ENCODE data around the gene C22orf15.

C22orf15 gene

DNA sequence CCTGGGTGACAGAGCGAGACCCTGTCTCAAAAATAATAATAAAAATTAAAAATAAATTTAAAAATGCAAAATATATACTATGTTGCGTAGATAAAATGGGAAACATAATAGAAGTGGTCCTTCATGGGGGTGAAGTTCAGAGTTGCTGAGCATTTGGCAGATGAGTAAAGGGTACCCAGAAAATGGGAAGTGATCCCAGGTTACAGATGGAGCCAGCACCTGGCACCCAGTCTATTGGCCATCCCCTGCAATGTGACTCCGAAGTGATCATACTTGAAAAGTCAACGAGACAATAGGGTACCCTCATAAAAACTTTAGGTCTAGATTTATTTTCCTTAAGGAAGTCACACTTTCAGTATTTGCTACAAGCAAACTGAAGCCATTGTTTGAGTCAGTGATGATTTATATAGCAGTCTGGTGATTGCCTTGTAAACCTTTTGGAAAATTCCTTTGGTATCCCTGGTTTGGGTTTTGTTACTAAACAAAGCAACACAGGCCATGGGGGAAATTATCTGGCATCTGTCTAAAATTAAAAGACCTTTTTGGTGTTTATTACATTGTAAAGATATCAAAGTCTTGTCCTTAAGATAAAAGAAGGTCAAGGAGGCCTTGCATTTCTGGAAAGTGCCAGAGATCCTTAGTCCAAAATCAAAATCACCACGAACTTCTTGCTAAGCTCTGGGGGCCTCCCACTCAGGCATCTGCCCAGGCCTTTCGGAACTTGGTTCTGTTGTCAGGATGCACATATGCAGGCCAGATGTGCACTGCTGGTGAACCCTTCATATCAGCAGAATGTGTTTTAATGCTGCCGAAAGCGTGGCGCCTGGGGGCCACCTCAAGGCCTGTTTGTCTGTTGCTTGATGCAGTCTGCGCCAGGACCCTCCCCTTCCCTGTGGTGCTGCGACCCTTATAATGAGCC lies 28.3 kb downstream of the C22orf15 start:
- no peak for DNase-seq

DNA sequence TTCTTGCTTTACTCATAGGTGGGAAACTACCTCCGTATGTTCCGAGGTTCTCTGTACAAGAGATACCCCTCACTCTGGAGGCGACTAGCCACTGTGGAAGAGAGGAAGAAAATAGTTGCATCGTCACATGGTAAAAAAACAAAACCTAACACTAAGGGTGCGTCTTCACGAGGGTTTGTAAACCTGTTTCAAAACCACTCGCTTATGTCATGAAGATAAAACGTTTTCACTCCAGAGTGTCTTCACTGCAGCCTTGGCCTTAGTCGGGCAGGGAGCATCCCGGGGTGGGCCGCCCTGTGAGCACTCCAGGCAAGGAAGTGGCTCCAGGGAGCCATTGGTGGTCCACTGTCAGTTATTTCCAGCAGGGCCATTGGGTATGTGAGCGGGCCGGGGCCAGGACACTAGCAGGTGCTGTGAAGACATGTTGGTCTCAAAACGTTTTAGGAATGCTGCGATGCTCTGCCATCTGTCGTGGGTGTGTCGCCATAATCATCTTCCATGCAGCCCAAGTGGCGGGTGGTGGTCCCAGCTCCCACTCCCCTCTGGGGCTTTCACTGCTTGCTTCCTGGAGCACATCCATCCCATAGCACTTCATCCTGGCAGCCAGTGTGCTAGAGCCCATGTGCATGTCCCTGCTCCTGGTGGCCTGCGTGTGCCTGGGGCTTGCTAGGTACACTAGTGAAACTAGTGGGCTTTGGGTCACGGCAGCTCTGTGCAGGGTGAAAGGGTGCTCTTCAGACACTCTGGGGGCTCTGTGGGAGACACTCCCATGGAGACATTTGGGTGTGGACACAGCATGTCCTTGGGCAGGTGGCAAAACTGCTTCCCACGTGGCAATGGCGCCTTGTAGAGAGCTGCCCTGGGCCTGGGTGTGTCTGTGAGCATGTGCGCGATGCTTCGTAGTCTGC lies 29.2 kb downstream of the C22orf15 start:
- no peak for DNase-seq

DNA sequence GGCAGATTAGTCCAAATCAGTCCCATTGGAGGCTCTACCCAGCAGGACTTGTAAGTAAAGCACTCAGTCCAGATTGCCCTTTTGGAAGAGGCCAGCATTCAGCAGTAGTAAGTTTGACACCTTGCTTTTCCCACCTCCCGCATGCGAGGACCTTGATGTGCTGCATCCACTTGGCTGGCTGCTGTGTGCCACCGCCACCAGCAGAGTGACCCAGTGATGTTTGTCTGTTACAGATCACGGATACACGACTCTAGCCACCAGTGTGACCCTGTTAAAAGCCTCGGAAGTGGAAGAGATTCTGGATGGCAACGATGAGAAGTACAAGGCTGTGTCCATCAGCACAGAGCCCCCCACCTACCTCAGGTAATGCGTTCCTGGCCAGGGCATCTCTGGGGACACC lies 30.5 kb downstream of the C22orf15 start:
- no peak for DNase-seq

DNA sequence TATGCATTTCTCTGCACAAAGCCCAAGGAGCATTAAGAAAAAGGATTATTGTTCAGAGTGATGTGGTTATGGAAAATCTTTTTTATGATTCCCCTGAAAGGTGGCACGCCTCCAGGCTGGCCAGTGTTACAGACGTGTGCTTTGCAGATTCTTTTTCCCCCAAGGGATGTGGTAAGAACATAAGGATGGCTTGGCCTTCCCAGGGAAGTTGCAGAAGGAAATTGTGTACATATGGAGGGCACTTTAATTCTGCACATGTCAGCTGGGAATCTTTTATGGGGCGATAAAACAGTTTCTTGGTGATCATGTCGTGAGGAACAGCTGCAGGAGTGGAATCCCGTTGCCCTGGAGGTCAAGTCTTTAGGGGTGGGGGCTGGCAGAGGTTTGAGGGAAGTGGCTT lies 33.7 kb downstream of the C22orf15 start:
- DNase-seq = no peak

DNA sequence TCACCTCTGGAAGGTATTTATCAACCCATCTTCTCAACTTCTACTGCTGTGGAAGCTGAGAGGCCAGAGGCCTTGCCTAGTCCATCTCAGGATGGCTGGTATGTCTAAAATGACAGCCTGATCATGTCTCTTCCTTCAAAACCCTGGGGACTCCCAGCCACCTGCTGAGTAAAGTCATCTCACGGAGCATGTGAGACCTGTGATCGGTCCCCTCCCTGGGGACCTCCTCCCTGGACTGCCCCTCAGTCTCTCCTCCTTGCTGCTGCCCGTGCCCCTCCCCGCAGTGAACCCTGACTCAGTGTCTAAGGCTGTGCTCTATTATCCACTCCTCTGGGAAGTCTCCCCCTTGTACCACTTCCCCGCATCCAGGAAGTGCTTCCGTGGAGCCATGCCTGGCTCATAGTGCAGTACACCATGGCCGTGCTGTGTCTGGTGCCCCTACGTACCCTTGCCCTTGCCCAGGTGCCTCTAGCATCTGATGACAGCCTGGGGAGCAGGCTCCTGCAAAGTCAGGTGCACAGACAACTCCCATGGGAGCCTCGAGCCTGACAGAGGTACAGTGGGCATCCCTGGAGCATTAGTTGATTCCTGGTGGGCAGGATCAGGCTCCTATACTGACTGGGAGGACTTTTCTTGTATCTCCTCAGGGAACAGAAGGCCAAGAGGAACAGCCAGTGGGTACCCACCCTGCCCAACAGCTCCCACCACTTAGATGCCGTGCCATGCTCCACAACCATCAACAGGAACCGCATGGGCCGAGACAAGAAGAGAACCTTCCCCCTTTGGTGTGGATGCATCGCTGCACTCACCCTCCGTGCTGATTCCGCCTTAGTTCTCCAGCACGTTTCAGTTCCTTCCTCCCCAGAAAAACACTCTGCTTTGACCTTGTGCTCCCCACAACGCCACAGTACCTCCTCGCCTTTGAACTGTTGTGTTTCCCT lies 37.8 kb downstream of the C22orf15 start:
- no peak for DNase-seq

DNA sequence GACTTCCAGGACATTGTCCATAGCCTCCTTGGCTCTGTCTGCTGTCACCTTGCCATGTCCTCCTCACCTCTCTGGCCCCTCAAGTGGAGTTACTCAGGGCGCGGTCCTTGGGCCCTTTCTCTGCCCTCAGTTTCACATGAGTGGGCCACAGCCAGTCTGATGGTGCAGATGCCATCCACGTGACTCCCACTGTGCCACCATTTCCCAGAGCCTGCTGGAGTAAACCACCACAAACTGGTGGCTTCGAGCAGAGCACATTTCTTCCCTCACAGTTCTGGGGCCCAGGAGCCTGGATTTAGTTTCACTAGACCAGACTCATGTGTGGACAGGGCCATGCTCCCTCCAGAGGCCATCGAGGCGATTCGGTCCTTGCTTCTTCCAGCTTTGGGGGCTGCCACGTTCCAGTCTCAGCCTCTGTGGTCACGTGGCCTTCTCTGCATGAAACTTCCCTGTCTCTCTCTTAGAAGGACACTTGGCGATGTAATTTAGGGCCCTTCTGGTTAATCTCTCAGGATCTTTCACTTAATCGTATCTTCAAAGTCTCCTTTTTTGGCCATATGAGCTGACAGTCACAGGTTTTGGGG lies 38.5 kb downstream of the C22orf15 start:
- DNase-seq = no peak

DNA sequence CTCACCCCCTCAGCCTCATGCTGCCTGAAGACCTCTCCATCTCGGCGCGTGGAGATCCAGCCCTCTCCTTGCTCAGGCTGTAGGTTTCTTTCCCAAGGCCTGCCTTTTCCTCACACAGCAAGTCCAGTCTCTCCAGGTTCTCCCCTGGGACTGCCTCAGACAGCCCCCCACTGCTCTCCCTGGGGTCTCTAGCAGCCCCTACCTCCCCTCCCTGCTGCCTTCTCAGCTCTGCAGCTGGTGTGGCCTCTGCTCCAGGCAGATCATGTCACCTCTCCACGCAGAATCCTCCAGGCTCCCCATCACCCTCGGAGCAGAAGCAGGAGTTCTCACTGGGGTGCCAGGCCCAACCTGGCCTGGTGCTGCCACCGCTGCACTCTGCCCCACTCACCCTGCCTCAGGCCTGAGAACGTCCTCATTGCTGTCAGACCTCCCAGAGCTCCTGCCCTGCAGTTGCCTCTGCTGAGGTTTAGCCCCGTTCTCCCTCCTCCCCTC lies 39.1 kb downstream of the C22orf15 start:
- DNase-seq = no peak

DNA sequence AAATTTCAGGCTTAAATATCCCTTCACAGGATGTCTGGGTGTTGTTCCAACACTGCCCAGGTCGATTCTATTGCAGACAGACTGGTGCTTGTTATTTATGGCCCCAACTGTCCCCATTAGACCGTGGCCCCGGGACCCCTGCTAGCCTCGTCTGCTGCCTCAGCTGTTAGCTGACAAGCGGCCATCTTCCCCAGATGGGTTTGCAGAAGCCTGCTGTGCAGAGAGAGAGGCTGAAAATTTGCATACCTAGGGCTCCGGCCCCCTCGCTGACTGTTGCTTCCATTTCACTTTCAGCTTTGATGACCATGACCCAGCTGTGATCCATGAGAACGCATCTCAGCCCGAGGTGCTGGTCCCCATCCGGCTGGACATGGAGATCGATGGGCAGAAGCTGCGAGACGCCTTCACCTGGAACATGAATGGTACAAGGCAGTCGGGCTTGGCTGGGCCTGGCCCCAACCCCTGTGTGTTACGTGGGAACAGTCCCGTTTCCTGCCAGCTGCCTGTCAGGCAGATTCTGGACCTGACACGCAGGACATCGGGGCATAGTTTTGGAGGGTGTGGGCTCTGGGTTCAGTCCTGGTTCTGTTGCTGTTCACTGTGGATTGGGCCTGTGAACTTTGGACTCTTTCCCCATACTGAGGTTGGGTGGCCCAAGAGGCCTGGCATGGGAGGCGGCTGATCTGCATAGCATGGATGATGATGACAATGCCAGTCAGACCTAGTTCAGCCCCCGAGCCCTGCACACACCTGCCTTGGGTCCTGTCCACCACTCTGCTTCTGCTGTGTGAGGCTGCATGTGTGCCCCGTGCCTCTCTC lies 40.4 kb downstream of the C22orf15 start:
- DNase-seq = no peak

DNA sequence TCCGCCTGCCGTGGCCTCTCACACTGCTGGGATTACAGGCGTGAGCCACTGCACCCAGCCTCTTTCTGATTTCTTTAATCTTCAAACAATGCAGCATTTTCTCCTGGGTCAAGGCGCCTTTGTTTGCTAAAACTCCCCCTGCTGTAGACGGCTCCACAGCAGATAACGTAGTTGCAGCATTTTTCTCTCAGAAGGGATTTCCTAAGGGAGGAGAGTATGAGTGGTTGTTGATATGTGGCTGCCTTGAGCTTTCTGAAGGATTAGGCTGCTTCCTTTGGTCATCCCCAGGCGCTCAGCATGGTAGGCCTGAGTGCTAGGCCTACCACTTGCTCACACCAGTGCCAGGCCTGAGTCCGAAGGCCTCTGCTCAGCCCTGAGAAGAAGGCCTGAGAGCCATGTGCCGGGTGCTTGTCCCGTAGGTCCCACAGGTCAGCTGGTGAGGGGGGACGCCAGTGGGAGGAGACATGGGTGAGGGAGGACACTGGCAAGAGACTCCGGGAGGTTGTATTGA lies 42.0 kb downstream of the C22orf15 start:
- no peak for DNase-seq

DNA sequence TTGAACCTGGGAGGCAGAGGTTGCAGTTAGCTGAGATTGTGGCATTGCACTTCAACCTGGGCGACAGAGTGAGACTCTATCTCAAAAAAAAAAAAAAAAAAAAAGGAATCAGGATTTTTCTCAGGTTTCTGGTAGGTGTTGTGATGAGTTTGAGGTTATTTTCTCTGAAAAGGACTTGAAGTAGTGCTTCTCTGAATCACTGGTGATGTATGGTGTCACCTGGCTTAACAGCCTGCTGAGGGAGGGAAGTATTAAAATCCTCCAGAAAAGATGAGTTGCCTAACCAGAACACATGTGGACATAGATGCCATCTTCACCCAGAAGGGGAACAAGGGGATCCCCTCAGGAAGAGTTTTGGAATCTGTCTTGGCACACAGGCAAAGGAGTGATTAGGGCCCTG lies 44.0 kb downstream of the C22orf15 start:
- no peak for DNase-seq

DNA sequence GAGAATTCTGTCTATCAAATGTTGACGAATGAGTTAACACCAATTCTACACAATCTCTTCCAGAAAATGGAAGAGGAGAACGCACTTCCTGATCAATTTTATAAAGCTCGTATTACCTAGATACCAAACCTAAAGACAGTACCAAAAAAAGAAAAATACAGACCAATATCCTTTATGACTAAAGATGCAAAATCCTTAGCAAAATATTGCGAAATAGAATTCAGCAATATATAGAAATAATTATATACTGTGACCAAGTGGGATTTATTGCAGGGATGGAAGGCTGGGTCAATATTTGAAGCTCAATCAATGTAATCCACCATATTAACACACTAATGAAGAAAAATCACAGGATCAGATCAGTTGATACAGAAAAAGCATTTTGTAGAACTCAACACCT lies 49.6 kb downstream of the C22orf15 start:
- DNase-seq = no peak

Measured in NCI-H510A (cell line).